HG02885 (cell line): ENCODE results near the gene PRAMEF10.
"Not testable (repeated sequence)": the region's sequence is repeated elsewhere in the genome, so short reads cannot be mapped to it uniquely, and the experiment has no call there.

Experiments
- ATAC-seq: cut with Tn5 transposase; IDR thresholded peaks from one replicate; pipeline ENCODE4 v1.9.1; 2021; ENCODE audit warnings: mild to moderate bottlenecking; ENCODE audit not compliant: unreplicated experiment, poor library complexity

The PRAMEF10 gene, protein sequence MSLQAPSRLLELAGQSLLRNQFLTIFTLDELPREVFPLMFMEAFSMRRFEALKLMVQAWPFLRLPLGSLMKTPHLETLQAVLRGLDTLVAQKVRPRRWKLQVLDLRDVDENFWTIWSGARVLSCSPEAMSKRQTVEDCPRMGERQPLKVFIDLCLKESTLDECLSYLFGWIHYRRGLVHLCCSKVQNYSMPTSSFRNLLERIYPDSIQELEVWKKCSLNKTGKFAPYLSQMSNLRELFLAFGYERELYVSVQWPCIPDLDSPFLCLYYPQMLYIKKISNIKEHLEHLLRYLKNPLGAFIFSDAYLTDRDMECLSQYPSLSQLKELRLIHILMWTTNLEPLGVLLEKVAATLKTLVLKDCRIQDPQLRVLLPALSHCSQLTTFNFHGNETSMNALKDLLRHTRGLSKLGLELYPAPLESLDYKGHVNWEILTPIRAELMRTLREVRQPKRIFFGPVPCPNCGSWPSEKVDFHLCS

GRCh38 chr1:12898170-12898569, at the start of gene PRAMEF10:
Gene PRAMEF10 (minus strand): TSS chr1:12898270. CDS start chr1:12895847, 2,423 bp downstream.
- not testable (repeated sequence) for ATAC-seq

DNA sequence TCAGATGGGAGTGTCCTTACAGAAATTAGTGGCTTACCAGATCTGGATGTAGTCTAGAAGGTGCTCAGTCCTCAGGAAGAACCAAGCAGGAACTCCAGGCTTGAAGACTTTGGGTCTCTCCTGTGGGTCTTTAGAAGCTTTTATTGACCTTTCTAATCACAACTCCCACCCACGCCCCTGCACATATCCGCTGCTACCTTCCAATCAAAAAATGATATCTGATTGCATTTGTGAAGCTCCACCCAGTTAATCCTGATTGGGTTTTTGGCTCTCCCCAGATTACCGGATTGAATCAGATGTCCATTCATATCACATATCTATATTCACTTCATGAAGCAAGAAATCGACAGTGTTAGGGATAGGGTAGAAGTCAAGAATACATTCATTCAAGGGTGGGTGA, 49.4 kb upstream of the PRAMEF10 start, which contains the start of gene PRAMEF6:
TSS of gene PRAMEF6 (minus strand) at position 101 of the 400 bp plus-strand sequence. CDS start 5,062 bp downstream, outside the sequence.
- ATAC-seq = not testable (repeated sequence)

- ATAC-seq = not testable (repeated sequence)
Observed at GRCh38 chr1:12924368-12924767, 26.3 kb upstream of the PRAMEF10 start.

DNA sequence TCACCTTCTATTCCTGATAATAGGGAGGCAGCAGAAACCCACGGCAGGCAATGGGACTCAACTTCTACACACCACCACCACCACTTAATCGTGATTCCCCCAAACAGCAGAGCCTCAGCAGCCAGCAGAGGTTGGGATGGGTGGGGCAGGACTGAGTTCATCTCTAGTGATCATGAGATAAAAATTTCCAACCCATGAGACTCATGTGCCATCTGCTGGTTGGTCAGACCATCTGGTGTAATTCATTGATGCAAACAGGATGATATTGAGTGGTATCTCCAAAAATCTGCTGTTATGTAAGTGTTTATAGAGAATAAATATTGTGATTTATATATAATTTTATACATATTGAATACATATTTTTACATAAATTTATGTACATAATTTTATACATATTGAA, 23.7 kb upstream of the PRAMEF10 start:
- not testable (repeated sequence) for ATAC-seq

GRCh38 chr1:12916310-12916709, 18.2 kb upstream of the PRAMEF10 start, which contains the start of gene PRAMEF7:
Gene PRAMEF7 (plus strand): TSS chr1:12916610. CDS start chr1:12917693, 1,083 bp downstream.
- not testable (repeated sequence) for ATAC-seq

- not testable (repeated sequence) for ATAC-seq
Observed at GRCh38 chr1:12903793-12904572, 5.9 kb upstream of the PRAMEF10 start.

GRCh38 chr1:12899186-12899585, 1.1 kb upstream of the PRAMEF10 start:
- not testable (repeated sequence) for ATAC-seq

GRCh38 chr1:12886101-12886500, 12.0 kb downstream of the PRAMEF10 start, which contains the start of gene PRAMEF4:
Gene PRAMEF4 (minus strand): TSS chr1:12886201. CDS start chr1:12883394, 2,807 bp downstream.
- not testable (repeated sequence) for ATAC-seq

DNA sequence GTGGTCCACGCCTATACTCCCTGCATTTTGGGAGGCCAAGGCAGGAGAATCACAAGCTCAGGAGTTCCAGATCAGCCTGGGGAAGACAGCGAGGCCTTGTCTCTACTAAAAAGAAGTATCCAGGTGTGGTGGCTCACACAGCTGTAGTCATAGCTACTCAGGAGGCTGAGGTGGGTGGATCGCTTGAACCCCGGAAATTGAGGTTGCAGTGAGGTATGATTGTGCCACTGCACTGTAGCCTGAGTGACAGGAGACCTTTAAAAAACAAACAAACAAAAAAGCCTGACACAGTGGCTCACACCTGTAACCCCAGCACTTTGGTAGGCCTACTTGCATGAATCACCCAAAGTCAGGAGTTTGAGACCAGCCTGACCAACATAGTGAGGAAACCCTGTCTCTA, 19.6 kb downstream of the PRAMEF10 start:
- ATAC-seq = not testable (repeated sequence)

DNA sequence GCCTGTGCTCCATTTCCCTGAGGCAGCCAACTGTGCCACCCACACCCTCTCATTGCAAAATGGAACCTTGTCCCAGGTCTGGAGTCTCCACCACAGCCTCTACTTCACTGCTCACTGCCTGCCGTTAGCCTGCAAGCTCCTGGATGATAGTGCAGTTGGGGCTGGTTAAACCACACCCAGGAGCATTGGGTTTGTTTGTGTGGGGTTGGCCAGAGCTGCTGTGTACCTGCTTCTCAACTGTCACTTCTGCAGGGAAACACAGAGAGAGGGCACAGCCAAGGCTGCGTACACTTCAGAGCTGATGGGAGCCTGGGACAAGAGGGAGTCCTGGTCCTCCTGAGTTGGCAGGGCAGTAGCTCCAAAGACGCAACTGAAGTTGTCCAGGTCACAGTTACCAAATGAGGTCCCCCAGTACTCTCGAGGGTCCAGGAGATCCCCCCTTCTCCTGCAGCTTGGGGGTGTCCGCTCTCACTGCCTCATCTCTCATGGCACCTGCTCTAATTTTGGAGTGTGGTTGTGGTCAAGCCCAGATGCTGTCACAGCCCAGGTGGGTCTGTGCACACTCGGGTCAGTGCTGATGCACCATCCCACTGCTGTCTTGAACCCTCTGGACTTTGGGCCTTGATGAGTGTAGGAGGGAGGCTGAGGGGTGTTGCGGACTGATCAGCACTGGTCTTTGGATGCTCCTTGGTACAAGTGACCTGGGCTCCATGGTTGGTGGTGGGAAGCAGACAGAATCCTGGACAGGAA, 34.8 kb downstream of the PRAMEF10 start:
- ATAC-seq = not testable (repeated sequence)

GRCh38 chr1:12856786-12857185, 41.3 kb downstream of the PRAMEF10 start, which contains the start of gene PRAMEF2:
Gene PRAMEF2 (plus strand): TSS chr1:12857086. CDS start chr1:12859010, 1,924 bp downstream.
- not testable (repeated sequence) for ATAC-seq

- no peak for ATAC-seq
Observed at GRCh38 chr1:12851779-12852178, 46.3 kb downstream of the PRAMEF10 start.

DNA sequence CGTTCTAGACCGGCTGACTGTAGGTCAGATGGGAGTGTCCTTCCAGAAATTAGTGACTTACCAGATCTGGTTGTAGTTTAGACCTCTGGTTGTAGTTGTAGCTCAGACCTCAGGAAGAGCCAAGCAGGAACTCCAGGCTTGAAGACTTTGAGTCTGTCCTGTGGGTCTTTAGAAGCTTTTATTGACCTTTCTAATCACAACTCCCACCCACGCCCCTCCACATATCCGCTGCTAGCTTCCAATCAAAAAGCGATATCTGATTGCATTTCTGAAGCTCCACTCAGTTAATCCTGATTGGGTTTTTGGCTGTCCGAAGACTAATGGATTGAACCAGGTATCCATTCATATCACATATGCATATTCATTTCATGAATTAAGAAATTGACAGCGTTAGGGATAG, 49.5 kb downstream of the PRAMEF10 start, which contains the start of gene HNRNPCL1:
TSS of gene HNRNPCL1 (minus strand) at position 101 of the 400 bp plus-strand sequence. CDS start 431 bp downstream, outside the sequence.
- ATAC-seq = not testable (repeated sequence)
